Tongue (tissue), 2 donors: ENCODE data around the gene PLAC9. TPM values are rescaled to one million over a fixed set of nuclear protein-coding genes. Genes with fewer than 3 reads are reported as not detected.
"Not testable (repeated sequence)": the region's sequence is repeated elsewhere in the genome, so short reads cannot be mapped to it uniquely, and the experiment has no call there.

Experiments used
- DNase-seq: peaks from one replicate; pipeline ENCODE4 v3.0.0-alpha.2; 2015
- total RNA-seq: library from RNA; depleted of rRNA; stranded (reverse); fragments of >200 nt; gene quantifications from one replicate; pipeline ENCODE4 v1.2.3, GENCODE V29; 2014

The PLAC9 gene
- total RNA-seq, 1 donor from 2014 or later, result 31.2 TPM

DNA sequence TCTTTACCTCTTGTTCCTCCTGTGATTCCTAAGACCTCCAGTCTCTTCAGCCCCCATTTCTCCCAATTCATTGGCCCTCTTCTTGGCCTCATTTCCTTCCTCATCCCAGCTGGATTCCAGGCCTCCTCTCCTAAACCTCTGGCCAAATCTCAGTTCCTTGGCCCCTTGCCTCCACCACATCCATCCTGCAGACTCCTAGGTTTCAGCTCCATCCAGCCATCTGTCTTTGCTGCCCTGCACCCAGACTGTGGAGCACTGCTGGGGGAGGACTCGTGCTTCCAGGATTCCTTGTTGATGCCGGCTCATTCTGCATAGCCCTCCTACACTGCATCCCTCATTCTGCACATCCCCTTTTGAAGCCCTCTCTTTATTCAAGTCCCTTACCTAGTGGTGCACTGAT, 6.7 kb downstream of the PLAC9 start:
- DNase-seq, result no peak

DNA sequence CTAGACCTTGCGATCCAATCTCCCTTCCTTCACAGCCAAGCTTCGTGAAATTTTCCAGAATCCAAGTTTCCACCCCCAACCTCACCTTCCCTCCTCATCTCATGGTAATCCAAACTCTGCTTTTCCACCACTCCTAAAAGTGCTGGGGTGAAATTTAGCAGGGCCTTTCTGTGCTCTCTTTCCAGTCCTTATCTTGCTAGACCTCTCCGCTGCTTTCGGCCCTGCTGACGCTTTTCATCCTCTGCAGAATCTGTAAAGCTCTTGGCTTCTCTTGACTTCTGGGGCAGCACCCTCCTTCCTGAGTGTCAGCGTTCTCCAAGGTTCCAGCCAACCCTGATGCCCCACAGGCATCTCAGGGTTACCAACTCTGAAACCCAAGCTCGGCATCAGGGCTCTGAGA, 7.7 kb downstream of the PLAC9 start:
- no peak for DNase-seq

DNA sequence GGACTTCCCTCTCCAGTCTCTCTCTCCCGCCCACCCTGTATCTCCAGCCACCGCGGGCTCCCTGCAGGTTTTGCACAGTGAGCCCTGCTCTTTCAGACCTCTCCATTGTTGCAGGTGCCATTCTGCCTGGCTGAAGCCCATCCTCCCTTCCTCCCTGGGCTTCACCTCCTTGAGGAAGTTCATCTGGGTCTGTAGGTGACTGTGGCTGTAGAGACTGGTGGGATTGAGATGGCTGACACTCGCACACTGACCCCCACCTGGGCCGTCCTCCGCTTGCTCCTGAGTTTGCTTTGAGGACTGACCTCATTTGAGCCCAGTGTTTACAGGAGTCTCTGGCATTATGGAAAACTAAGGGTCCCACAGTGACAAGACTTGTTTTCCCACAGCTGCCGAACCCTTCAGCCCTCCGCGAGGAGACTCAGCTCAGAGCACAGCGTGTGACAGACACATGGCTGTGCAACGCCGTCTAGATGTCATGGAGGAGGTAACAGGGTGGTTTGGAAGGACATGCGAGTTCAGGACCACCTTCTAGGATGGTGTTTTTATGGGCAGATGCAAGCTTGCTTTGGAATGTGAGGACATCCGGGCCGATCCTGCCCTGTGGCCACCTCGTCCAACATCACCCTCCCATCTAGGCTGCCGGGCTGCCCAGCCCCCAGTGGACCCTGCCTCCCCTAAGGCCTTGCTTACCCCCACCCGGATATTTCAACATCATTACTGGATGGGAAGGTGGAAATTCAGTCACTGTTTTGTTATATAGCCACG, 9.3 kb downstream of the PLAC9 start:
- no peak for DNase-seq

DNA sequence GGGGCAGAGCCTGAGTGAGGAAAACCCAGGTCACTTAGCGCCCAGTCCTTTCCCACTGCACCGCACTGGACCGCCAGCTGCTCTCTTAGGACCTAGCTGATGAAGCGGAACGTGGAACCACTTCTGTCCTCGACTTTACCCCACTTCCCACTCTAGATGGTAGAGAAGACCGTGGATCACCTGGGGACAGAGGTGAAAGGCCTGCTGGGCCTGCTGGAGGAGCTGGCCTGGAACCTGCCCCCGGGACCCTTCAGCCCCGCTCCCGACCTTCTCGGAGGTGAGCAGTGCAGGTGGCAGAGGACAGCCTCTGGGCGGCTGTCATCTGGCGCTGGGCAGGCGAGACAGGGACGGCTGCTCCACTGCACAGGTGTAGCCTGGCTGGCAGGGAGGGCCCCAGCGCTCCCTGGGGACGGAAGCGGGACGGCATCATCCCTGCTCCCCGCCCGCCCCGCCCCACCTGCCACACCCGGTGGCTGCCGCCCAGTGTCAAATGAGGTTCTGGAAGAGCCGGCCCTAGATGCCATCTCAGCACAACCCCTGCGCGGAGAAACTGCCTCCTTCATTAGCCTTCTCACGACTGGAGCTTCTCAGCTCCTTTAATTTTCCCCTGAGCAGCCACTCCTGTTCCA, 11.7 kb downstream of the PLAC9 start:
- DNase-seq, result no peak

DNA sequence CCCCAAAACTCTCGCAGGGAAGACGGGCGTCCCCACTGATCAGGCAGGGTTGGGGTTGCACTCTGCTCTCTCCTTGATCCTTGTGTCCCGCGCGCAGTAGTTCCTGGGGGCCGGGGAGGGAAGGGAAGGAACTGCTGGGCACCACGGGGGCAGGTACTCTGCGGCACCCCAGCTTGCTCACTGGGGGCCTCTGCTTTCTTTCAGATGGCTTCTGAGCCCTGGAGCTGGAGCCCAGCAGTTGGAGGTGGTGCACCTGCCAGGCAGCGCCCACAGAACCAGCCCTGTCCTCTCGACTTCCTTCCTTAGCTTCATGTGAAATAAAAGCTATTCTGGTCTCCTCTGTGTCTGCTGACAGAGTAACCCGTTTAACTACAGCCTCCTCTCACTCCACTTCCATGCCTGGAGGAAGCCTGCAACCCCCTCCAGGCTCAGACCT, 12.2 kb downstream of the PLAC9 start:
- no peak for DNase-seq

DNA sequence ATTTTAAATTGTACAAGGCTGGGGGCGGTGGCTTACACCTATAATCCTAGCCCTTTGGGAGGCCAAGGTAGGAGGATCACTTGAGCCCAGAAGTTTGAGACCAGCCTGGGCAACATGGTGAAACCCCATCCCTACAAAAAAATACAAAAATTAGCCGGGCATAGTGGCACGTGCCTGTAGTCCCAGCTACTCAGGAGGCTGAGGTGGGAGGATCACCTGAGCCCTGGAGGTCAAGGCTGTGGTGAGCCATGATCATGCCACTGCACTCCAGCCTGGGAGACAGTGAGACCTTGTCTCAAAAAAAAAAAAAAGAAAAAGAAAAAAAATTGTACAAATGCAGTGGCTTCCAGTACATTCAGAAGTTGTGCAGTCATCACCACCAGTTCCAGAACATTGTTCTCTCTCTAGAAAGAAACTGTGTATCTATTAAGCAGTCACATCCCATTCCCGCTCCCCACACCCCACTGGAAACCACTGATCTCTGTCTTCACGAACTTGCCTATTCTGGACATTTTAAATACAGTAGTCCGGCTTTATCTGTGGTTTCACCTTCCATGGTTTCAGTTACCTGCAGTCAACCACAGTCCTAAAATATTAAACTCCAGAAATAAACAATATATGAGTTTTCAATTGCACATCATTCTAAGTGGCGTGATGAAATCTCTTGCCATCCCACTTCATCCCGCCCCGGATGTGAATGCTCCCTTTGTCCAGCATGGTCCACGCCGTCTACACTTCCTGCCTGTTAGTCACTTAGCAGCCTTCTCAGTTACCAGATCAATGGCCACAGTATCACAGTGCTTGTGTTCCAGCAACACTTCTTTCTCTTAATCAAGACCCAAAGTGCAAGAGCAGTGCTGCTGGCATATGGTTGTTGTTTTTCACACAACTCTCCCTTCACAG, 13.1 kb downstream of the PLAC9 start:
- not testable (repeated sequence) for DNase-seq

DNA sequence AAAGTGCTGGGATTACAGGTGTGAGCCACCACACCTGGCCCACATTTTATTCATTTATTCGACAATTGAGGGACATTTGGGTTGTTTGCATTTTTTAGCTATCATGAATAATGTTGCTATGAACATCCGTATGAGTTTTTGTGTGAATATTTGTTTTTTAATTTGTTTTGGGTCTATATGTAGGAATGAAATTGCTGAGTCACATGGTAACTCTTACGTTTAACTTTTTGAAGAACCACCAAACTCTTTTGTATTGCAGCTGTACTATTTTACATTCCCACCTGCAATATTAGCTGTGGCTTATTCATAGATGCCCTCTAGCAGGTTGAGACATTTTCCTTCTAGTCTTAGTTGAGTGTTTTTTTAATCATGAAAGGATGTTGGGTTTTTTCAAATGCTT, 14.4 kb downstream of the PLAC9 start:
- DNase-seq, result no peak

DNA sequence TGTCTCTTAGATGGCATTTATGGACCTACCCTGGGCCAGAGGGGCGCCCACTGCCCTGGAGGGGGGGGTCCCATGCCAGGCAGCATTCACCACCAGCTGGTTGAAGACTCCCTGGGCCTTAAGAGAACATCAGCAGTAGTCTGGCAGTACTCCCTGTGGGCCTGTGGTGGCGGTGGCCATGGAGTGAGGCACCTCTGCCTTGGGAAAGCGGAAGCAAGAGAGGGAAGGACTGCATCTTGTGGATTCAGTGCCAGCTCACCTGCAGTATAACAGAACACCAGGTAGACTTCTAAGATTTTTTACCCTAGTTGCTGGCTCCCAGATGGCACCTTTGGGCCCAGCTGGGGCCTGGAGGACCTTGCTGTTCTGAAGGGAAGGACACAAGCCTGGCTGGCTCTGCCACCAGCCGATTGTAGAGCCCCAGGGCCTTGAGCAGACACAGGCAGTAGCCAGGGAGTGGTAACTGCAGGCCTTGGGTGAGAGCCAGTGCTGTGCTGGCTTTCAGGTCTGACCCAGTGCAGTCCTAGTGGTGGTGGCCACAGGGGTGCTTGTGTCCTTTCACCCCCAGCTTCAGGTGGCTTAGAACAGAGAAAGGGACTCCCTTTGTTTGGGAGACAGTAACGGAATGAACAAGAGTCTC, 15.8 kb downstream of the PLAC9 start:
- no peak for DNase-seq

DNA sequence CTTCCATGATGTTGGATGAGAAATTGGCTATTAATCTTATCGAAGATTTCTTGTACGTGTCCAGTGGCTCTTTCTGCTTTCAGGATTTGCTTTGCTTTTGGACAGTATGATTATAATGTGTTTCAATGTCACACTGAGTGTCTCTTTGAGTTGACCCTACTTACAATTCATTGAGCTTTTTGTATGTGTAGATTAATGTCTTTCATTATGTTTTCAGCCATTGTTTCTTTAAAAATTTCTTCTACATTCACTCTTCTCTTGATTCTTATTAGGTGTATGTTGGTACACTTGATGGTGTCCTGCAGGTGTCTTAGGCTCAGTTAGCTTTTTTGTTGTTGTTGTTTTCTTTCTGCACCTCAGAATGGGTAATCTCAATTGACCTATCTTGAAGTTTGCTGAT, 16.6 kb downstream of the PLAC9 start:
- DNase-seq, result no peak

DNA sequence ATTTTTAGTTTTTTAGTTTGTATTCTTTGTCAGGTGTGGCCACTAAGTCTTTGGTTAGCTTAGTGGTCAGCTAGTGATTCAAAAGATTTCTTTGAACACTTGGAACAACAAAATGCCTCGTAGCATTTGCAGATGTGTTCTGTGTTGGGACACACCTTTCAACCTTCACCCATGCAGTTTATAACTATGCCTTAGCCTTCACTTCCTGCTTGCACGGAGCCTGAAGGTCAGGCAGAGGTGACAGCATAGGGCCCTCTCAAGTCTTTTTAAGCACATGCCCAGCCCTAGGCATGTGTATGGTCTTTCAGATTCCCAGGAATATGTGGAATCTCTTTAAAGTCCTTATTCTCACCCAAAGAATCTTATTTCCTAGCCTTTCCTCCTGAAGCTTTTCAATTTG, 17.6 kb downstream of the PLAC9 start:
- no peak for DNase-seq

DNA sequence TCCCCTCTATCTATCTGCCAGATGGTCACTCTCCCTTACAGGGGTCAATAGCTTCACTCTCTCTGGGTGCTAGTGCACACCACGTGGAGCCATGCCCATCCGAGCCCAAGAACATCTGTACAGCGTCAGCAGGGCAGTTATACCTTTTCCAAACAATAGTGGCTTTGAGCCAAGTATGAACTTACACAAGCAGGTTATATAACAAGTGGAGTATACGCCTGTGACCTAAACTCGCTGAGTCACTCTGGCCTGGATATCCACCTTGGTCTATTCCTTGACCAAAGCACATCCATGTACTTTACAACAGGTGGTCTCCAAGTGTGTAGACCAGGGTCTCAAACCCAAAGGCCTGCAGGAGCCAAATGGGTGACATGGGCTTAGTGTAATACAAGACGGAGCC, 20.3 kb downstream of the PLAC9 start:
- DNase-seq, result no peak

DNA sequence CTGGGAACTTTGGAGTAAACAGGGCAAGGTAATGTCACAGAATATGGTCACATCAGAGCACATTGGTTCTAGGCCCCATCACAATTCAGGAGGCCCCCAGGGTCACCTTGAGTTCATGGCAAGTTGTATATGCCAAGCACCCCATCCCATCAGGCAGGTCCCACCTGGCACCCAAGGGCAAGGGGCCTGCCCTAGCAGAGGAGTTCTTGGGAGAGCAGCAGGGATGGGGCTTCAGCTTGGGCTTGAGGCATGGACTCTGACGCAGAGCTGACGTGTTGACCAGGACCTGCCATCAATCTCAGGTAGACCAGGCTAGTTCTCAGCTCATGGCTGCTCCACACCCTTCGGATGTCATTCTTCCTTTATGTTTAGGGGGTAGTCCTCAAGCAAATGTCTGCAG, 20.9 kb downstream of the PLAC9 start:
- DNase-seq, result no peak

DNA sequence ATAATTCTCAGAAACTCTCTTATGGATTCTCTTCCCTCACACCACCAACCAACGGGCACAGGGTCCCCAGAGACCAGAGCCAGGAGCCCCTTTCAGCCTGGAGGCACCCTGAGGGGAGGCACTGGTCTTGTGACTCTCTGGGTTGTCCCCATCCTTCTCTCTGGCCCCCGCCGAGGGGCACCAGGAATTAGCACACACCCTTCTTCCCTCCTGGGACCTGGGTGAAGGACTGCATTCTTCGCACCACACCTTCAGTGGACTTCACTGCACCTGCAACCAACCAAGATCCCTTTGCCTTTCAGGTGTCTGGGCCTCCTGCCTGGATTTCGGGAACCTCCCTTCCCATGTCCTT, 22.1 kb downstream of the PLAC9 start:
- DNase-seq, result no peak

DNA sequence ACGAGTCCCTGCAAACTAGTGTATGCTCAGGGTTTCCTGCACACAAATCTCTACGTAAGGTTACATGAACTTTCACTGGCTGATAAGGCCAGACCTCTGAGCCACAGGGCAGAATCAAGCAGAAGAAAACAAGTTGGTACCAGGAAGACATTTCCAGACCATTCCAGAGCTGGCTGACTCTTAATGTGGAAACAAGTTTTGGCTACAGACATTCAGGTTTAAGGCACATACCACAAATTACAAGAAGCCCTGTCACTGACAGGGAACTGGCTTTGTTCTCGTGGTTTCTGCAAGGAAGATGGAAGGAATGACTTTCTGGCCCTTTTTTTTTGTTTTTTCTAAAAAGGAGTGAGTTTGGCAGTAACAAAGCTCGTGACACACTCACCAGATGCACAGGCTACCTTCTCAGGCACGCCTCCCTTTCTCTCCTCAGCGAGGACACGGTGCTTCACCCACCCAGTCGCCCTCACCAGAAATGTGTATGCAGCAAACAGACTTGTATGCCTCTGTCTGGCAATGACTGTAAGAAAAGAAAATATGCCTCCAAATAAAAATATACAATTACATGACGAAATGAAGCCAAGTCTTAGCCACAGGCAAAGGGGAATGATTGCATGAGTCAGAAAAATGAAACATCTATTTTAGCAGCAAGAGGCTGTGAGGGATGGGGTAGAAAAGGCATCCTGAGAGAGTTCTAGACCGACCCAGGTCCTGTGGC, 22.6 kb downstream of the PLAC9 start:
- DNase-seq, result peak; percentile 53

DNA sequence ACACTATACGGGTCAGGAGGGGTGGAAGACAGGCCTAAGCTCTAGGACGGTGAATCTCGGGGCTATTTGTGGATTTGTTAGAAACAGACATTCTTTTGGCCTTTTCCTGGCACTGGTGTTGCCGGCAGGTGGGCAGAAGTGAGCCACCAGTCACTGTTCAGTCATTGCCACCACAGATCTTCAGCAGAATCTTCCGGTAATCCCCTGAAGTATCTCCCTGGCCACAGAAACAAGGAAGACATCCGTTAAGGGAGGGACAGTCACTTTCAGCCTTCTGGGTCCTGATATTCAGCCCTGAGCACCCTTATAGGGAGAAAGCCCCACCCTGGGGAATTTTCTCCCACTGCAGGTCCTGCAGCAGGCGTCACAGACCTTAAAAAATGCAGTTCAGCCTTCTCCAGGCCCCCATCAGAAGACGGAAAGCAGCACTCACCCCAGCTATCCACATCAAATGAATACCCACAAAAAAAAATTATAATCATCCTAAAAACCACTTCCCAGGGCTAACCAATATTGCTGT, 23.2 kb downstream of the PLAC9 start:
- no peak for DNase-seq

DNA sequence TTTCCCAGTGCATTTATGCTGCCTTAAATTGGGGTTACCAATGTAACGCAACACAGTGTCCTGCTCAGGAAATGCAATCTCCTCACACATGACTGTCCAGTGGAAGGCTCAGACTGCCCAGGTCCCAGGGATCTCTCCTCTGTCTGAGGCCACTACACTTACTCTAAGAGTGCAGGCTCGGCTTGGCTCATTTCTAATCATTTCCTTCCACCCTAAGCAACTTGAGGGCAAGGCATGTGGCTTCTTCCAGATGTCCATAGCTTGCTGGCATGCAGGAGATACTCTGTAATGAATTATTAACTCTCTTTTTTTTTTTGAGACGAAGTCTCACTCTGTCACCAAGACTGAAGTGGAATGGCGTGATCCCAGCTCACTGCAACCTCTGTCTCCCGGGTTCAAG, 23.7 kb downstream of the PLAC9 start:
- DNase-seq, result no peak

DNA sequence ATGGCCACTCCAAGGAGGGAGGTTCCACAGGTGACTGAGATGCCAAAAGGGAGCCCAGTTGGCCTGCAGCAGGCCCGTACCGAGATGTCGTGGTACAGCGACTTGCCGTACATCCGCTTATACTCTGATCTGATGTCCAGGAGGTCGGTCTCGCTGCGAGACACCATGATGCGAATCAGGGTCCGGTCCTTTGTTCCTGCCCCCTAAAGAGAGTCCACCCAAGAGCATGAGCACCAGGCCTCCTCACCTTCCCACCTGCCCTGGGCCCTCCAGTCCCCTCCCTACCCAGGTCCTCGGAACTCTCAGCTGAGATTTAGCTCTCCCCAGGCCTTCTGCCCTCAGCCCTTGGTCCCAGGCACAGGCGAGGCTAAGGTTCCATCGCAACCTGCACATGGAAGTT, 25.0 kb downstream of the PLAC9 start:
- DNase-seq, result no peak

DNA sequence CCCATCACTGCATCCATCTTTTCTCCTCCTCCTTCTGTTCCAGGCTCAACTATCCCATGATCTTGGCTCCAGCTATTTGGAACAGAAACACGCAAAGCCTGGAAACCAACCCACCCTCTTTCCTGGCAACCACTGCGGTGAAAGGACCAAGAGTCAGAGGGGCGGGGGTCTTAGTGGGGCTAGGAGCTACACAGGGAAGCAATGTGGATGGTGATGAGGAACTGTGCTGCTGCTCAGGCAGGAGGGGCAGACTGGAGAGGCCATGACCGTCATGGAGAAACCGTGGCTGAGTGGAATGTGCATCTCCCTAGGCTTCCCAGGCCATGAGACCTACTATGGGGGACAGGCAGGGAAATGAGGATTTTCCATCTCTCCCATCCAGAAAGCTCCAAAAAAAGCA, 25.6 kb downstream of the PLAC9 start:
- no peak for DNase-seq

DNA sequence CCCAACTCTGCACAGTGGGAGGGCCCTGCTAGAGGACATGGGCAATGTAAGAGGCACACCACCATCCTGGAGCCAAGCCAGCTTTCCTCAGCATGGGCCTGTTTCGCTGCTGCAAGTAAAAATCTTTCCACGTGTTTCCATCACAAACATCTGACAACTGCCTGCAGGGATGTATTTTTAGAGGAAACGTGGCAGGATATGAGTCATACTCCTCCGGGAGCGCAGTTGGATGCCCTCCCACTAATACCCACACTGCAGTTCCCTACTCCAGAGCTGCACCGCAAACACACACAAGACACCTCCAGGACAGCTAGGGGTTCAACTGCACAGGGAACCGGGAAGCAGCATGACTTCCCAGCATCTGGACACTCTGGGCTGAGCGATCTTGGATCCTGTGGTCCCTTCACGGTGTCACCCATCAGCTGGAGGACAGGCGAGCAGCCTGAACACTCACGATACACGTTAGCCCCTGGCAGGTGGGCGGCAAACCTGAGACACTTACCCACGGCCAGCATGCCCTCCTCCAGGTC, 26.1 kb downstream of the PLAC9 start:
- peak; percentile 93 for DNase-seq

DNA sequence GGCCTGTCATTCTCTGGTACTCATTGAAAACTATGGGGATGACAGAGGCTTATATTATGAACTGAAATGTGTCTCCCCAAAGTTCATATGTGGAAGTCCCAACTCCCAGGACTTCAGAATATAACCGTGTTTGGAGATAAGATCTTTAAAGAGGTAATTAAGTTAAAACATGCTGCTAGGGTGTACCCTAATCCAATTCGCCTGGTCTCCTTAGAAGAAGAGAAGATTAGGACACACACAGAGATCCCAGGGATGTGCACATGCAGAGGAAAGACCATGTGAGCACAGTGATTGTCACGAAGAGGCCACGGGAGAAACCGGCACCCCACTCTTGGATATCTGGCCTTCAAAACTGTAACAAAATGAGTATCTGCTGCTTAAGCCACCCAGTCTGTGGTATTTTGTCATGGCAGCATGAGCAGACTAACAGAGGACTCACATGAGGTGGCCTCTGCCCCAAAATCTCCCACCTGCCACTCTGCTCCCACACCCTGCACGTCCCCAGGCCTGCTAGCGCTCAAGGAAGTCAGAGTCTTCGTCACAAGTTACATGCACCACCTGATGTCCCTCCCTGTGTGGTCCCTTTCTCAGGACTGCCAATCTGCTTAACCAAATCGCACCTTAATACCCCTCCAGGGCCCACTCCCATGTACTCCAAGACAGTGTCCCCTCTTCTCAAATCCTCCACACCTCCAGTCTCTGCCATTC, 26.8 kb downstream of the PLAC9 start:
- no peak for DNase-seq
